Skeletal muscle tissue (tissue), 4 donors: ENCODE data around the gene KRTAP4-8. TPM values are rescaled to one million over a fixed set of nuclear protein-coding genes. Genes with fewer than 3 reads are reported as not detected.
"Not testable (repeated sequence)": the region's sequence is repeated elsewhere in the genome, so short reads cannot be mapped to it uniquely, and the experiment has no call there.

Source experiments
- H3K27ac ChIP-seq: one replicate; pipeline ENCODE4 v1.7.0; 2013; ENCODE audit warnings: mild to moderate bottlenecking, low read depth, low read length, inconsistent platforms
- H3K27me3 ChIP-seq, 3 donors: one replicate each; pipeline ENCODE4 v1.7.0; 2013; ENCODE audit warnings: low read length in 3 of 3; ENCODE audit not compliant: control insufficient read depth in 3 of 3, insufficient read depth in 3 of 3
- H3K36me3 ChIP-seq, 3 donors: one replicate each; pipeline ENCODE4 v1.7.0; 2013; ENCODE audit warnings: low read length in 3 of 3; ENCODE audit not compliant: control insufficient read depth in 3 of 3, insufficient read depth in 3 of 3
- H3K4me1 ChIP-seq, 3 donors: one replicate each; pipeline ENCODE4 v1.7.0; 2013; ENCODE audit warnings: low read length in 3 of 3, mild to moderate bottlenecking in 3 of 3; ENCODE audit not compliant: control insufficient read depth in 3 of 3, insufficient read depth in 3 of 3
- H3K4me3 ChIP-seq, 3 donors: one replicate each; pipeline ENCODE4 v1.7.0; 2013; ENCODE audit warnings: low read length in 3 of 3
- H3K9ac ChIP-seq, 3 donors: one replicate each; pipeline ENCODE4 v1.7.0; 2013; ENCODE audit warnings: low read length in 3 of 3, mild to moderate bottlenecking in 3 of 3, moderate library complexity in 2 of 3, low read depth in 1 of 3
- H3K9me3 ChIP-seq, 3 donors: one replicate each; pipeline ENCODE4 v1.7.0; 2013; ENCODE audit warnings: low read length in 3 of 3; ENCODE audit not compliant: control insufficient read depth in 3 of 3
- total RNA-seq: library from RNA; depleted of rRNA; stranded (reverse); fragments of >200 nt; gene quantifications from one replicate; pipeline ENCODE4 v1.2.3, GENCODE V29; 2014
- donor health status: Osteomylitis.

KRTAP4-8 gene
- total RNA-seq, 1 donor from 2014 or later: not detected

DNA sequence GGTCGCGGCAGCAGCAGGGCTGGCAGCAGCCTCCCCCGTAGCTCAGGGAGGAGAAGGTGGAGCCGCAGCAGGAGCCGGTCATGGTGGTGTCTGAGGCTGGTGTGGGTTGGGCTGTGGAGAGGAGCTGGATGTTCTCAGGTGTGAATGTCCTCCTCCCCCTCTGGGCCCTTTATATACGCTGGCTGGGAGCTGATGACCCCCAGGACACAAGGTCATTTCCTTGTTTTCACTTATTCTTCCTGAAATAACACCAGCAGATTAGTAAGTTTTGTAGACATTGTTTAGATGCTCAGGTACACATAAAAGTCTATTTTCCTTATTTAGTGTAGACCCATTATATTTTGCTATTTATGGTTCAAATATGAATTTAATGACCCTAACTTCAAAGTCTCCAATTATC is 42.8 kb downstream of the KRTAP4-8 start, which contains the start of gene KRTAP2-2:
Gene KRTAP2-2, minus strand, starts transcription at position 101 of the 400 bp plus-strand sequence. Its CDS starts 19 bp downstream, at position 82.
- H3K9me3 ChIP-seq, H3K9ac ChIP-seq, H3K27ac ChIP-seq, H3K4me1 ChIP-seq, H3K36me3 ChIP-seq, H3K4me3 ChIP-seq: not testable (repeated sequence)
- H3K27me3 ChIP-seq: peaks cover 5 to 14% (median 10%) of the 10 kb centered on the region in 3 donors

DNA sequence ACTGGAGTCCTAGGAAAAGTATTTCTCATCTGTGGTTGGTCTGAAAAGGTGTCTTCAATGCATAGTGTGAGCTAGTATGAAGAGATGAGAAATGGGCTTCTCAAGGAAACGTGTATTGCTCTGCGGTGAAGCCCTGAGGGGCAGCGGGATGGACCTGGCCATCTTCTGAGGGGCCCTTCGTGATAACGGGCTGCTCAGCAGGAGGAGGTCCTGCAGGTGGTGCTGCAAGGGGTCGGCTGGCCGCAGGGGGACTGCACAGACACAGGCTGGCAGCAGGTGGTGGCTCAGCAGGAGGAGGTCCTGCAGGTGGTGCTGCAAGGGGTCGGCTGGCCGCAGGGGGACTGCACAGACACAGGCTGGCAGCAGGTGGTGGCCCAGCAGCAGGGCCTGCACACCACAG is 43.4 kb downstream of the KRTAP4-8 start:
- not testable (repeated sequence) for H3K27ac ChIP-seq, H3K9ac ChIP-seq, H3K4me3 ChIP-seq, H3K36me3 ChIP-seq, H3K4me1 ChIP-seq, H3K9me3 ChIP-seq
- peaks cover 3 to 14% (median 7%) of the 10 kb centered on the region in 3 donors for H3K27me3 ChIP-seq

DNA sequence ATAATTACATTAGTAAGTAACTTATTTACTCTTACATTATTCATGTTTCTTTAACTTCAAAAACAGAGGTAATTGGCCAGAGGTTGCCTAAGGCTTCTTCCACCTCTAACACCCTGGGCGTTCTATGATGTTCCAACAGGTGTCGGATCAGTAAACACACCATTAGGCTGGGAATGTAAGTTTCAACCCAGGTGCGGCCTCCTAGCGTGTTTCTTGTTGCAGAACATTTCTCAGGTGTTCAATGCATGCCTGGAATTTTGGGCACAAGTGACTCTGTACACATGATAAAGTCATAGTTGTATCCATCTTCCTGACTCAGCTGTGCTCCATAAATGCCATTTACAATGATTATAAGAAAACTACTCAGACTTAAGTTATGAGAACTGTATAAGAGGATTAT is 43.9 kb downstream of the KRTAP4-8 start:
- no peak overlapping the region for H3K4me3 ChIP-seq
- peaks cover 0 to 5% (median 0%) of the 10 kb centered on the region in 3 donors for H3K9me3 ChIP-seq
- H3K9ac ChIP-seq: no peak overlapping the region
- H3K27me3 ChIP-seq: peaks cover 1 to 13% (median 6%) of the 10 kb centered on the region in 3 donors
- no peaks in the 10 kb centered on the region for H3K4me1 ChIP-seq
- no peak overlapping the region for H3K27ac ChIP-seq
- no peaks in the 10 kb centered on the region for H3K36me3 ChIP-seq

DNA sequence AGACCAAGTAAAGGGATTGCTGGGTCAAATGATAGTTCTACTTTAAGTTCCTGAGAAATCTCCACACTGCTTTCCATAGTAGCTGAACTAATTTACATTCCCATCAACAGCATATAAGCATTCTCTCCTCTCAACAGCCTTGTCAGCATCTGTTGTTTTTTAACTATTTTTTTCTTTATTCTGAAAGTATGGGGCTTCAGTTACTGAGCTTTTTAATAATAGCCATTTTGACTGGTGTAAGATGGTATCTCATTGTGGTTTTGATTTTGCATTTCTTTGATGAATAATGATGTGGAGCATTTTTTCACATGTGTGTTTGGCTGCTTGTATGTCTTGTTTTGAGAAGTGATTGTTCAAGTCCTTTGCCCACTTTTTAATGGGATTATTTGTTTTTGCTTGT is 45.4 kb downstream of the KRTAP4-8 start:
- no peaks in the 10 kb centered on the region for H3K36me3 ChIP-seq
- H3K9me3 ChIP-seq: peaks cover 0 to 5% (median 0%) of the 10 kb centered on the region in 3 donors
- no peak overlapping the region for H3K4me3 ChIP-seq

GRCh38 chr17:41049110-41049509 is 48.8 kb downstream of the KRTAP4-8 start:
- H3K27me3 ChIP-seq: peaks cover 11 to 27% (median 14%) of the 10 kb centered on the region in 3 donors
- no peak overlapping the region for H3K9ac ChIP-seq
- H3K36me3 ChIP-seq: no peaks in the 10 kb centered on the region
- no peaks in the 10 kb centered on the region for H3K4me1 ChIP-seq
- no peak overlapping the region for H3K27ac ChIP-seq
- peaks cover 0 to 5% (median 0%) of the 10 kb centered on the region in 3 donors for H3K9me3 ChIP-seq
- no peak overlapping the region for H3K4me3 ChIP-seq

More for the DNA sequence above, 45.4 kb downstream of the KRTAP4-8 start:
- peaks cover 10 to 19% (median 11%) of the 10 kb centered on the region in 3 donors for H3K27me3 ChIP-seq
- H3K27ac ChIP-seq: no peak overlapping the region
- H3K9ac ChIP-seq: no peak overlapping the region
- no peaks in the 10 kb centered on the region for H3K4me1 ChIP-seq

DNA sequence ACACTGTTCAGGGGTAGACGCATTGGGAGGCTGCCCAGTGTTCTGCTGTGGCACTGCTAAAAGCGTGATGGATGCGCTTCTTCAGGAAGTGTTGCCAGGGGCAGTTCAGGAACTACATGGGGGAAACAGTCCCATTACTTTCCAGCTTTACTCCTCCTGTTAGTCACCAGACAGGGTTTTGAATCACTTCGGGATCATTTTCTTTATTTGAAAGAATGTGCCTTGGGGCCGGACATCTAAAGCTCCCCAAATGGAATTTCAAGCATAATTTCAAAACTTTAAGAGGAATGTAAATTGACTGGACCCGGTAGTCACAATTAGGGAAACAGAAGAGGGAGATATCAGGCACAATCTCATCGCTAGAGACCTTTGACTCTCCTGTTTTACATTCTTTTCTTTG is 49.5 kb downstream of the KRTAP4-8 start:
- no peak overlapping the region for H3K27ac ChIP-seq
- H3K27me3 ChIP-seq: peaks cover 11 to 24% (median 14%) of the 10 kb centered on the region in 3 donors
- H3K4me3 ChIP-seq: no peak overlapping the region
- H3K36me3 ChIP-seq: no peaks in the 10 kb centered on the region
- H3K4me1 ChIP-seq: no peaks in the 10 kb centered on the region
- no peak overlapping the region for H3K9ac ChIP-seq
- H3K9me3 ChIP-seq: peaks cover 0 to 3% (median 0%) of the 10 kb centered on the region in 3 donors

Other genes with a start within 250 kb of the KRTAP4-8 start
- gene KRT12, start 230.9 kb downstream of the KRTAP4-8 start, total RNA-seq: not detected
- gene KRT20, start 212.9 kb downstream of the KRTAP4-8 start, total RNA-seq: not detected
- 0.52 TPM for gene KRT23, start 160.5 kb downstream of the KRTAP4-8 start, total RNA-seq
- 3.1 TPM for gene KRT39, start 131.2 kb downstream of the KRTAP4-8 start, total RNA-seq
- 6.3 TPM for gene KRT40, start 113.8 kb downstream of the KRTAP4-8 start, total RNA-seq
- gene KRTAP3-3, start 104.0 kb downstream of the KRTAP4-8 start, total RNA-seq: not detected
- gene KRTAP3-2, start 98.2 kb downstream of the KRTAP4-8 start, total RNA-seq: not detected
- not detected for gene KRTAP3-1, start 89.0 kb downstream of the KRTAP4-8 start, total RNA-seq
- not detected for gene KRTAP1-5, start 70.9 kb downstream of the KRTAP4-8 start, total RNA-seq
- gene KRTAP1-4, start 67.9 kb downstream of the KRTAP4-8 start, total RNA-seq: not detected
- not detected for gene KRTAP1-3, start 63.3 kb downstream of the KRTAP4-8 start, total RNA-seq
- gene KRTAP1-1, start 56.7 kb downstream of the KRTAP4-8 start, total RNA-seq: not detected
- gene KRTAP2-1, start 50.8 kb downstream of the KRTAP4-8 start, total RNA-seq: not detected
- not detected for gene KRTAP2-2, start 42.9 kb downstream of the KRTAP4-8 start, total RNA-seq
- not detected for gene KRTAP2-3, start 38.0 kb downstream of the KRTAP4-8 start, total RNA-seq
- gene KRTAP2-4, start 32.3 kb downstream of the KRTAP4-8 start, total RNA-seq: not detected
- gene KRTAP4-7, start 14.0 kb downstream of the KRTAP4-8 start, total RNA-seq: not detected
- not detected for gene KRTAP4-16, start 4.1 kb upstream of the KRTAP4-8 start, total RNA-seq
- gene KRTAP4-9, start 7.2 kb upstream of the KRTAP4-8 start, total RNA-seq: not detected
- not detected for gene KRTAP4-11, start 20.2 kb upstream of the KRTAP4-8 start, total RNA-seq
- gene KRTAP4-12, start 26.0 kb upstream of the KRTAP4-8 start, total RNA-seq: not detected
- gene KRTAP4-6, start 42.4 kb upstream of the KRTAP4-8 start, total RNA-seq: not detected
- gene KRTAP4-5, start 51.7 kb upstream of the KRTAP4-8 start, total RNA-seq: not detected
- not detected for gene KRTAP4-4, start 62.6 kb upstream of the KRTAP4-8 start, total RNA-seq
- gene KRTAP4-3, start 70.1 kb upstream of the KRTAP4-8 start, total RNA-seq: not detected
- gene KRTAP4-2, start 80.1 kb upstream of the KRTAP4-8 start, total RNA-seq: not detected
- gene KRTAP4-1, start 86.8 kb upstream of the KRTAP4-8 start, total RNA-seq: not detected
- not detected for gene KRTAP9-1, start 91.7 kb upstream of the KRTAP4-8 start, total RNA-seq
- not detected for gene KRTAP9-2, start 128.5 kb upstream of the KRTAP4-8 start, total RNA-seq
- gene KRTAP9-3, start 134.3 kb upstream of the KRTAP4-8 start, total RNA-seq: not detected
- not detected for gene KRTAP9-8, start 139.9 kb upstream of the KRTAP4-8 start, total RNA-seq
- not detected for gene KRTAP9-4, start 151.5 kb upstream of the KRTAP4-8 start, total RNA-seq
- gene KRTAP9-9, start 157.2 kb upstream of the KRTAP4-8 start, total RNA-seq: not detected
- not detected for gene KRTAP9-6, start 167.2 kb upstream of the KRTAP4-8 start, total RNA-seq
- not detected for gene KRTAP9-7, start 177.6 kb upstream of the KRTAP4-8 start, total RNA-seq
- not detected for gene KRTAP29-1, start 204.7 kb upstream of the KRTAP4-8 start, total RNA-seq
- not detected for gene KRTAP16-1, start 211.2 kb upstream of the KRTAP4-8 start, total RNA-seq
- not detected for gene KRTAP17-1, start 217.6 kb upstream of the KRTAP4-8 start, total RNA-seq